HL-60/S4 treated with retinoic acid at 250 ng/mL for 4 days and 3 days (cell line): Measurements from ENCODE around the gene ALDH1L1.
"Not testable (repeated sequence)": the region's sequence is repeated elsewhere in the genome, so short reads cannot be mapped to it uniquely, and the experiment has no call there.

ENCODE experiments used
- in situ Hi-C: fragments of 300-500 bp; cut with MboI; formaldehyde crosslinking; loops from 2 replicates; pipeline ENCODE4 v1.7.0; 2022; ENCODE audit warnings: low sequenced_read_pairs

ALDH1L1 gene

DNA sequence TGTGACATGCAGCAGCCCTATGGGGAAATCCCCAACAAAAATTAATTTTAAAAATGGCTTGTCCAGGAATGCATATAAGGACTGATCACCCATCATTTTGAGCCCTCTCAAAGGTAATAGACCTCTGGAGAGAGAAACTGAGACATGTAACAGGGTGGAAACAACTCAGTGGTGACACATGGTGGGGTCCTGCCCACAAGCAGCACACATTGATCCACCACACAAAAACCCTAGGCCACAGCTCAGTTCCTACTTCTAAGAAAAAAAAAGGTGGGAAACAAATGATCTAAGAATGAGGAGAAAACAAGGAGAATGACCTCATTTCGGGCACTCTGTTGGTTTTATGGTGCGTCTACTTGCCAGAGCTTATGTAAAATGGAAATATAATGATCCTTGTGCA is 94.5 kb downstream of the ALDH1L1 start:
- in situ Hi-C loops, result no loop called here

DNA sequence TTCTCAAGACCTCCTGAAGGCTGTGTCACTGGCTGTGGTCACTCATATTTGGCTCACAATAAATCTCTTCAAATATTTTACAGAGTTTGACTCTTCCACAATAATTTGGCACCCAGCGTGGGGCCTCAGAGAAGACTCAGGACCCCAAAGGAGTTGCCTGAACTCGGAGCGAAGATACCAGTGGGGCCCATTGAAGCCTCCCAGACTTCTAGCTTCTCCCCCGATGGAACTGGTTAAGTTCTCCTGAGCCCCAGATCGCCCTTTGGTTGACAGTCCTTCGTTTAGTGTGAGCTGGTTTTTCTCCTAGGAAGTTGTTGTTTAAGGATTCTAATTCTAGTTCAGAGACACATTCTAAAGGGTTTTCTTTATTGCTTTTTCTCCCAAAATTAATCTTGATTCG is 95.1 kb downstream of the ALDH1L1 start:
- in situ Hi-C loops, result no loop called here

DNA sequence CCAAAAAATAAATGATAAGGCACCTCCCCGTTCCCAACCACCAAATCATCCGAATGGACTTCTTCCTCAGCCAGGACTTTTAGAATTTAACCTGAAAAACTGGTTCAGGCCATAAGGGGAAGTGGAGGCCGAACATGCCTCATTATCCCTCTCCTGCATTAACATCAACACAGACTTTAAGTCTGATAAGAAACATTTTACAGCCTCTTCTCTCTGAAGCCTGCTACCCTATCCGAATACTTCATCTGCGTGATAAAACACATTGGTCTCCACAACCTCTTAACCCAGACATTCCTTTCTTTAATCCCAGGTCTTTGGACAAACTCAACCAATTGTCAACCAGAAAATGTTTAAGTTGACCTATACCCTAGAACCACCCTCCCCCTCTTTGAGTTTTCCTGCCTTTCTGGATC is 95.6 kb downstream of the ALDH1L1 start:
- in situ Hi-C loops, result no loop called here

- in situ Hi-C loops, result no loop called here
Observed at GRCh38 chr3:126083913-126084767, 96.2 kb downstream of the ALDH1L1 start, which contains the start of gene SLC41A3. Gene SLC41A3 (minus strand): TSS chr3:126084124. CDS start chr3:126068219, 15,905 bp downstream.

DNA sequence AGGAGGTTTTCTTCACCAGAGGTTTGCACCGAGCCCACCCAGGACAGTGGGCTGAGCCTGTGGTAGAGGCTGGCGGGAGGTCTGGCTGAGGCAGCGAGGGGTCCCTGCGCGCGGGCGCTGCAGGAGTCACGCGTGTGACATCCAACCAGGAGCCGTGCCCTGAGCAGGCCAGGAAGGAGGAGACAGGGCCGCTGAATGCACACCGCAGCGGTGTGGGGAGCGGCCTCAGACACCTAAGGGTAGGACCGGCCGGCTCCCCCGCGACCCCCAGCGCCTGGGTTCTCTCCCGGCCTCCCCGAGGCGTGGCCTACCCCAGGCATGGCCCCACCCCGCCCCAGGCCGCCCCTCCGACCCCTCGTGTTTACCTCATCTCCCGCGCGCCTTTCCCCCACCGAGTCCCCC is 96.9 kb downstream of the ALDH1L1 start:
- in situ Hi-C loops, result no loop called here

GRCh38 chr3:126083138-126083445 is 97.3 kb downstream of the ALDH1L1 start:
- in situ Hi-C loops, result no loop called here

DNA sequence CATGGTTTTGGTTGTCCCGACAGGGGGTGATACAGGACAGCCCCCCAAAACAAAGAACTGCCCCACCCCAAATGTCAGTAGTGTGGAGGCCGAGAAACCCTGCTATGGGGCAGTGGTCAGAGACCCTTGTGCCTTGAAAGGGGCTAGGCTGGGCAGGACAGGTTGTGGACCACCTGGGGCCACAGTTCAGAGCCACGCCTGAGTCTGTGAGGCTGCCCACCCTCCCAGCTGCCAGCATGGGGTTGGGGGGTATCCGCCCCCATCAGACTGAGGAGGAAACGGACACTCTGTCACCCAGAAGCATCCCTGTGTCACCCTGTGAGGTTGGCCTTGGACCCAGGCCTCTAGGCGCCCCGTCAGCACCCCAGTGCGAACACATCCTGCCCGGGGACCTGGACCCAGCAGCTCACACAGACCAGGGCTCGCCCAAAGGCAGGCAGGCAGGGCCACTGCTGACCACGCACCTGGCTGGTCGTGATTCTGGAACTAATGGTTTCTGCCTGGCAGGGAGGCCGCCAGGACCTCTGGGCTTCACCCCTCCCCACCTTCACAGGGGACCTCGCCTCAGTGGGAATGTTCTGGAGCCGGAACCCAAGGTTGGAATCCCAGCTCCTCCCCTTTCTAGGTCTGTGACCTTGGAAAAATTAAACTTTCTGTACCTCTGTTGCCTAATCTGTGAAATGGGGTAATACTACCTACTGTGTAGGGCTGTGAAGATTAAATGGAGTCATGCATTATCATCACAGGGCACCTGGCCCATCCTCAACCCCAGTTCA is 97.8 kb downstream of the ALDH1L1 start:
- in situ Hi-C loops, result no loop called here

DNA sequence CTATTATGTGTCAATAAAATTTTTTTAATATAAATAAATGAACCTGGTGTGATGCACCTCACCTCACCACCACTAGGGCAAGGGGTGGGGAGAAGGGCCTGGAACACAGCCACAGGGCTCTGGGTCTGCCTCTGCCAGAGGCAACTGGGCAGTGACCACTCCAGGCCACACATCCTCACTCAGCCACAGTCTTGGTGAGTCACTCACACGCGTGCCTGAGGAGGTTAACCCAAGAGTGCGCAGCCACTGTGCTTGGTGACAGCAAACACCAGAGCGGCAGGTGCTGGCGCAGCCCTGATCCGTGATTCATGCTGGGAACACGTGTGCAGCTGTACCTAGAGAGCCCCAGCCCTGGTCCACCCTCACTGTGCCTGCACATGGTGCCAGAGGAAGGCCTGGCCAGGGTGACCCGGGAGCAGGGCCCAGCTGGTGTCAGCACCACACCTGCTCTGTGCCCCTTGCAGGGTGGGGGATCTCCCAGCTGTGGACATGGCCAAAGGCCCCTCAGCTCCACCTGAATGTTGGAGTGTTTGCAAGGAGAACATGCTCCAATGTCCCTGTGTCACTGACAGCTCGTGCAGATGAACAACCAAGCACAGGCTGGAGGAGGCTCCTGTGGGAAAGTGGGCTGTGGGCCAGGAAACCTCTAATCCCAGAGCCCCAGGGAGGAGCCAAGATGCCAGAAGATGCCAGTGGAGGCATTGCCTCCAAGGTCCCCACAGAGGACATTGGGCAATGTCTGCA is 98.6 kb downstream of the ALDH1L1 start:
- in situ Hi-C loops, result no loop called here

DNA sequence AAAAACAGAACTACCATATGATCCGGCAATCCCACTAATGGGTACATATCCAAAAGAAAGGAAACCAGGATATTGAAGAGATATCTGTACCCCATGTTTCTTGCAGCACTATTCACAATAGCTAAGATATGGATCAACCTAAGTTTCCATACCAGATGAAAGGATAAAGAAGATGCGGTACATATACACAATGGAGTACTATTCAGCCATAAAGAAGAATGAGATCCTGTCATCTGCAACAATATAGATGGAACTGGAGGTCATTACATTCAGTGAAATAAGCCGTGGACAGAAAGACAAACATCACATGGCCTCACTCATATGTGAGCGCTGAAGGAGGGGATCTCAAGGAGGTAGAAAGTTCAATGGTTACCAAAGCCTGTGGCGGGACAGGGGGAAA is 99.4 kb downstream of the ALDH1L1 start:
- in situ Hi-C loops, result no loop called here

- in situ Hi-C loops, result no loop called here
Observed at GRCh38 chr3:126078866-126079265, 101.5 kb downstream of the ALDH1L1 start.

DNA sequence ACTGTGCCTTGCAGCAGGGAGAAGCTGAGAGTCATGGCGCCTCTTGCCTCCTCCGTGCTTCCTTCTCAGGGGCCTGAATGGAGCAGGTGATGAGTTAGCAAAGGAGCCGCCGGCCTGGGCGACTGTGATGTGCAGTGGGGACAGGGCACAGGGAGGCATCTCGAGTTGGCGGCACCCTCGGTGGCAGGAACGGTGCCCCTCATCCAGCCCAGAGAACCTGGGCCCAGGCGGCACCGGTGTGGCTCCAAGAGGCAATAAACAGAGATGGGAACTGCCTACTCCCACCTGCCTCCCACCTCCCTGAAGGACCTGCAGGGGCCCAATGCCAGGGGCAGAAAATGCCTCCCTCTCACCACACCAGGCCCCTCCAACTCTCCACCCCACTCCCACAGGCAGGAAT is 102.6 kb downstream of the ALDH1L1 start:
- in situ Hi-C loops, result no loop called here

DNA sequence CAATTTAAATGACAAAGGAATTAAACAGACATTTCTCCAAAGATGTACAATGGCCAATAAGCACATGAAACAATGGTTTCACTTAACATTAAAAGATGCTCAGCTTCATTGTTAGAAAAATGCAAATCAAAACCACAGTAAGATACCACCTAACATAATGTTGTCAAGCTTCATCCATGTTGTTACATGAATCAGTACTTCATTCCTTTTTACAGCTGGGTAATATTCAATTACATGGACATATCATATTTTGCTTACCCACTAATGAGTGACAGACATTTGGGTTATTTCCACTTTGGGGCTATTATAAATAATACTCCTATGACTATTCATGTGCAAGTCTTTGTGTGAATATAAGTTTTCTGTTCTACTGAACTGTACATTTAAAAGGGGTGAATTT is 104.2 kb downstream of the ALDH1L1 start:
- in situ Hi-C loops, result no loop called here

- in situ Hi-C loops, result no loop called here
Observed at GRCh38 chr3:126070146-126070545, 110.2 kb downstream of the ALDH1L1 start.

- in situ Hi-C loops, result no loop called here
Observed at GRCh38 chr3:126067959-126068358, 112.4 kb downstream of the ALDH1L1 start.

DNA sequence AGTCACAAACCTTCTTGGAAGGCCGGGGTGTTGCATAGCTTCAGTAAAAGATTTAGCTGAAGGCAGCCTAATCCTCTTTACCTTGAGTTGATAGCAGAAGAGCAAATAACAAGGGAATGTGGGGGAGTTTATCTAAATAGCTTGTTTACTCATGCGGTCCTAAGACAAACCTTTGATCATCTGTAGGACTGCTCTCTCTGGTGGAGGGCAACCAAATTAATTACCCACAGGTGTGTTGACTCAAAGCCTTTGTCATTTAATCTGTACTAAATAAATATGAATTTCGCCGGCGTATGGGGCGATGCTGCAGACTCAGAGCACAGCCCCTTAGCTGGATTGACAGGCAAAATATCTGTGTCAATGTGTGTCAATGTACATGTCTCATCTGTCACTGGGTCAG is 113.7 kb downstream of the ALDH1L1 start:
- in situ Hi-C loops, result not testable (repeated sequence)

- in situ Hi-C loops, result no loop called here
Observed at GRCh38 chr3:126065876-126066275, 114.5 kb downstream of the ALDH1L1 start.

GRCh38 chr3:126064627-126065258 is 115.6 kb downstream of the ALDH1L1 start:
- in situ Hi-C loops, result no loop called here

GRCh38 chr3:126063358-126063965 is 116.9 kb downstream of the ALDH1L1 start:
- in situ Hi-C loops, result no loop called here

DNA sequence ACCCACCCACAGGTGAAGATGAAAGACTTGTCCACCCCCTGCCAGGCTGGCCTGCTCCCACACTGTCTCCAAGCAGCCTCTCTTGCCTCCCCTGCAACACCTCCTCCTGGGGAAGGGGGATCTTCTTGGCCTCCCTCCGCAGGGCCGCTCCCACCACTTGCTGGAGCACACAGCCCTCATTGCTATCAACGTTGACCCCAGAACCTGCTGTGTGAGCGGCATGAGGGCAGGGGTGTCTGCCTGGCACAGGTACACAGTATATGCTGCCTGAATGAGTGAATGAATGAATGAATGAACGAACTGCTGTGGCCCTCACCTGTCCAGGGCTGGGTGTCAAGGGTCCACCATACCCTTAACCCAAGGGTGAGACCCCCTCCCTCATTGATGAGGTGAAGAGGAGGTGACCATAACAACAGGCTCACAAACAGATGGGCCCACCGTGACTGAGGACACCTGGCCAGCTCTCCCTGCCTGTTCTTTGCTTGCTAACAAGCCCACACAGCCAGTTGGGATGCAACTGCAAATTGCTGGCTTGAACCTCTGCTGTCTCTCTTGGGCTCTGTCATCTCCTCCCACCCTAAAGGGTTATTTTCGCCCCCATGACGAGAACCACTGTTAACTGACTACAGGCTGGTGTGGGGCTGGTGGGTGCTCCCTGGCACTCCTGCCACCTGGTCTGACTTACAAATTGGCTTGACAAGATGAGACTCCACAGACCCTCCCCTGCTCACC is 118.9 kb downstream of the ALDH1L1 start:
- in situ Hi-C loops, result no loop called here

DNA sequence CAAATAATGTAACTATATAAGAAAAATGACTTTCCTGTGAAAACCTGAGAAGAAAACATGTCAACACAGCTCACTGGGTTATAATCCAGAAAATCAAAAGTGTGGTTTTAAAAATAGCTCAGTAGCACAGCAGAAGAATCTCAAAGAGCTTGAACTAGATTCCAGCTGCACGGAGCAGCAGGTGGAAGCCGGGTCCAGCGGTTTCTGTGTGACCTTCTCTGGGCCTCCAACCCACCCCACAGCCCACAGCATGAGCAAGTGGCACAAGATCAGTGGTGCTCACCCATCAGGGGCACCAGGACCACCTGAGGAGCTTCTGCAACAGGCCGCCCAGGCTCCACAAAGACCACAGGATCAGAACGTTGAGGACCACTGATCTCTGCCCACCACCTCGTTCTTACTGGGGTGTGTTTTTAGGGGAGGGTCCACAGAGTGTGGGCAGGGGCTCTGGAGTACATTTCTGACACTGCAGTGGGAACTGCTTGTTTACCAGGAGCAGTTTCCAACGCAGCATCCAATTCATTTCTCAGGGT is 119.7 kb downstream of the ALDH1L1 start:
- in situ Hi-C loops, result no loop called here
